HG03378 (cell line): ENCODE measurements around the gene PXMP2.
A peak's percentile ranks its signal among the peaks of the same experiment; 100 is the strongest.

Experiments
- ATAC-seq: cut with Tn5 transposase; IDR thresholded peaks from one replicate; pipeline ENCODE4 v1.9.1; 2021; ENCODE audit warnings: mild to moderate bottlenecking, moderate library complexity; ENCODE audit not compliant: unreplicated experiment

Gene PXMP2

DNA sequence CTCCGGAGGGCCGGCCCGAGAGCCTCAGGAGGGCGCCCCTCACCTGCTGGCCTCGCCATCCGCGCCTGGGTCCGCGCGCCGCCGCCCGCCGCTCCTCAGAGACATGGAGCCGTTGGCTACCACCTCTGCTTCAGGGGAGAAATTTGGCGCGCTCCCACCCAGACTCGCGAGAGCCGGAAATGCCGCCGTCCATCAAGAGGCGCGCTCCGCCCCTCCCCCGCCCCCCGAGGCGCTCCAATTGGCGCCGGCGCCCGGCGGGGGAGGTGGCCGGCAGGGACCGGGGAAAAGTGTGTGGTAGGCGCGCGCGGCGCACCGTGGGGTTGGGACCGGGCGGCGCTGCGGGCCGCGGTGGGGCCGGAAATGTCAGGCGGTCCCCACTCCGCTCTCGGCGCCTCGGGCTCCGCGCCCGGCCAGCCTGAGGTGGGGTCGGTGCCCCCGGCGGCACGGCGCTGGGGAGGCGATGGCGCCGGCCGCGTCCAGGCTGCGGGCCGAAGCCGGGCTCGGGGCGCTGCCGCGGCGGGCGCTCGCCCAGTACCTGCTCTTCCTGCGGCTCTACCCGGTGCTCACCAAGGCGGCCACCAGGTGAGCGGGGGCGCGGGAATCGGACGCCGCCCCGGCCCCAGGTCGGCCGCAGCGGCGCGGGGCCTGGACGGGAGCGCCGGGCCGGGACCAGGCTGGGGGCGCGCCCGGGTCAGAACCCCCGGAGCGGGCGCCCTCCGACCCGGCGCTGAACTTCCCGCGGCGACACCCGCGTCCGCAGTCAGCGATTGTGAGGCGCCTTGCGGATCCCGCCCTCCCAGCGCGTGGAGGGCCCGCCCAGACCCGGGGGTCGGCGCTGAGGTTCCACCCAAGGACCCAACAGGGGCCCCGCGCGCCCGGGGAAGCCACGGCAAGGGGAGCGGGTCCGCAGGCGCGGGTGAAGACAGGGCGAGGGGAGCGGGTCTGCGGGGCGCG is at the start of gene PXMP2, which contains the start of gene POLE:
Gene PXMP2 (plus strand): TSS at position 377 of the 954 bp plus-strand sequence. CDS start 84 bp downstream, at position 461.
Gene POLE (minus strand): TSS at position 132 of the 954 bp plus-strand sequence. CDS start 27 bp downstream, at position 105.
- peak; percentile 84 for ATAC-seq

DNA sequence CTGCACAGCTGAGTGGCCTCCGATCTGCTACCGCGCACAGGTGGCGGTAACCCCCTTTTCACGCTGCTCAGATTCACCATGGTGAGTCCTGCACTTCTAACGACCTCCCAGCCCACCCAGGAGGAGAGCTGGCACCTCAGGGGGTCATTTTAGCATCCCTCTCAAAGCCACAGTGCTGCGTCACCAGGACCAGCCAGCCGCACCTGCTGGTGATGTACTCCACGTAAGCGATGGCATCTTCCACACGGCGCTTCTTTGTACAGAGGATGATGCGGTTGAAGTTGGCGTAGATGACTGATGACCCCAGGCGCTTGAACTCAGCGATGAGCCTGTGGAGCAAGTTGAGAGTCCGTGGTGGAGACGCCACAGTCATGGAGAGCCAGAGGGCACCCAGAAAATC is 49.6 kb upstream of the PXMP2 start:
- ATAC-seq, result no peak

DNA sequence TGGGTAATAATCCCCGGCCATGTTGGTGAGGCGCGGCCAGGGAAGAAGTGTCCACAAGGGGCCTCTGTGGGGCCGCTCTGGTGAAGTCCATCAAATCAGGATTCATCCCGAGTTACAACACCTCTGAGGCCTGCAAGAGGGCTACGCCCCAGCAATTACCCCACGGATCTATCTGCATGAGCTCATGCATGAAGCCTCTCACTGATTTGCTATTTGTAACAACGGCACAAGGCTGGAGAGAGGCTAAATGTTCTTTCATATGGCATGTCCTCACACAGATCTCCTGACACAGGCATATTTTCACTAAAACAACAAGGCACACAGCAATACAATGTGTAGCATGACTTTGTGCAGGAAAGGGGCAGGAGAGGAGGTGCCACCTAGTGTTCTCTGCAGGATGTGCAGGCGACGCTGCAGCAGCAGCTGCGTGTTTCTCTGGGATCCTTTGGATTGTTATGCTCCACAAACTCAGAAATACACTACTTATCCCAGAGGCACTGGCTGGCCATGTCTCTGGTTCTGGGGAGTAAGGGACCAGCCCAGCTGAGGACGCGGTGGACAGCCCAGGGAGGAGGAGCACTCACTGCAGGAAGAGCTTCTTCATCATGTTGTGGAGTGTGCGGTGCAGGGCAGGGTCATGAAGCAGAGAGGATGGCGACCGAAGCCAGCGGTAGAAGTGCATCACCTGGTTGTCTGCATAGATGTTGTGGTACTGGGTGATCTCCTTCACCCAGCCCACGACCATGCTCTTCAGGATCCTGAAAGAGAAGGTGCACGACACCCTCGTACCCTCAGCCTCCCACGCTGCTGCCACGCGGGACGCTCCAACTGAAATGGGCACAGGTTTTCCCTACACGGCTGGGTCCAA is 48.6 kb upstream of the PXMP2 start:
- ATAC-seq, result no peak

DNA sequence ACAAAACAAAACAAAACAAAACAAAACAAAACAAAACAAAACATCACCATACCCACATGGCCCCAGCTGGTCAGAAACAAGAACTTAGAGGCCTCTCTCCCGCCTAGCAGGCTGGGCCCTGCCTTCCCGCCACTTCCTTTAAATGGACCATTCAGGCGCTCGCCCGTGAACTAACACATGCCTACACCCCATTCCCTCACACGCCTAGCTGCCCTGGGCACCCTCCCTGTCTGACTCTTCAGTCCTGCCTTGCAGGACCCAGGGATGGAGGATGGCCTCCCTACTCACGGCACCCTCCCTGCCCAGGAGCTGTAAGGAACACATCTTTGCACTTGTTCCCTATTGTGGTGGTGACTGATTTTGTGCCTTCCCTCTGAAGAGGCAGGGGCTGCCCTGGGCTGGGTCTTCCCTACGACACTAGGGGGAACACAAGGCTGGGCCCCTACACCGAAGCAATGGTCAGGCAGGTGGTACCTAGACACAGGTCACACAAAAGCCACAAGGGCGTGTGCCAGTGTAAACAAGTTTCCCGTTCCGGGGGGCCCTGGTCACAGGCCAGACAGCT is 47.3 kb upstream of the PXMP2 start:
- ATAC-seq, result no peak

DNA sequence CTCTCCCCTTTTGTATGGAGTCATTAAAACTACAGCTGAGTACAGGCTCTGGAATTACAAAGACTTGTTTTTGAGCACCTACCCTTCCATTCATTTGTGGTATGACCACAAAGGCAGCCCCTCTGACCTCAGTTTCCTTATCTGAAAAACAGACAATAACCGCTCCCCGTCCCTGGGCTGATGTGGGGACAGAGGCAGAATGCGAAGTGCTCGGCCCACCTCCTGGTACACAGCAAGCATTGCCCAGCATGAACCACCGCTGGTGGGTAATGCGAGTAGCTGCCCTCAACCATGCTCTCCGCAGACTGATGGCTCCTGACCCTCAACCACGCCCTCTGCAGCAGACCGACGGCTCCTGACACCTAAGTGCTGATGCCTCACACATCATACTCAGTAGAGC is 46.5 kb upstream of the PXMP2 start:
- ATAC-seq, result no peak

DNA sequence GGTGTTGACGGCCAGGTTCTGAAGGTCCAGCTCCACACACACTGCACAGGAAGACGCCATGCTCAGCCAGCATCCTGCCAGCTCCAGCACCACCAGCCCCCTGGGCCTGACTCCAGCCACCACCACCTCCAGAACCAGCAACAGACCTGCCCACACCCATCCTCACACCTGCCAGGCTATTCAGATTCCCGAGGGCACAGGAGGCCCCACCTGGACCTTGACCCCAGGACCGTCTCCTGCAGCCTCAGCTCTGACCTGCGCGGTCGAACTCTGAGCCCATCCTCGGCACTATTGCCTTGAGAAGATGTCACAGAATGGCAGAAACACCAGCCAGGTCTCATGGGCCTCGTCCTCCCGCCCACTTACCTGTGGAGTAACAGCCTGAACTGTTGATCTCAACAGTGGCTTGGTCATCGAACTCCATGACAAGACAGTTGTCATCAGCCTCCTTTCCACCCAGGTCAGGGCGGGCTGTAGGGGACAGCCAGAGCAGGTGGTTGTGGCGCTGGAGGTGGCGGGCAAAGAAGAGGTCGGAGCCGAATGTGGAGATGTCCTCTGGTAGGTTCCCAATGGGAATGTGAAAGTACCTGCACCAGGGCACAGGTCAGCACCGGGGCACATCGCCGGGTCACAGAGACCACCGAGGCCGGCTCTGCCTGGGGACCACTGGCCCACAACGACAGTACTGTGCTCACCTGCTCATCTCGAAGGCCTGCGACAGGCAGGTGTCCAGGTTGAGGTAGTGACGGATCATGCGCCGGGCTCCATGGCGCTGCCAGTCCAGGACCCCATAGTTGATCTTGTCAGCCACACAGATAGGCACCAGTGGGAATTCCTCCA is 45.4 kb upstream of the PXMP2 start:
- ATAC-seq, result no peak

DNA sequence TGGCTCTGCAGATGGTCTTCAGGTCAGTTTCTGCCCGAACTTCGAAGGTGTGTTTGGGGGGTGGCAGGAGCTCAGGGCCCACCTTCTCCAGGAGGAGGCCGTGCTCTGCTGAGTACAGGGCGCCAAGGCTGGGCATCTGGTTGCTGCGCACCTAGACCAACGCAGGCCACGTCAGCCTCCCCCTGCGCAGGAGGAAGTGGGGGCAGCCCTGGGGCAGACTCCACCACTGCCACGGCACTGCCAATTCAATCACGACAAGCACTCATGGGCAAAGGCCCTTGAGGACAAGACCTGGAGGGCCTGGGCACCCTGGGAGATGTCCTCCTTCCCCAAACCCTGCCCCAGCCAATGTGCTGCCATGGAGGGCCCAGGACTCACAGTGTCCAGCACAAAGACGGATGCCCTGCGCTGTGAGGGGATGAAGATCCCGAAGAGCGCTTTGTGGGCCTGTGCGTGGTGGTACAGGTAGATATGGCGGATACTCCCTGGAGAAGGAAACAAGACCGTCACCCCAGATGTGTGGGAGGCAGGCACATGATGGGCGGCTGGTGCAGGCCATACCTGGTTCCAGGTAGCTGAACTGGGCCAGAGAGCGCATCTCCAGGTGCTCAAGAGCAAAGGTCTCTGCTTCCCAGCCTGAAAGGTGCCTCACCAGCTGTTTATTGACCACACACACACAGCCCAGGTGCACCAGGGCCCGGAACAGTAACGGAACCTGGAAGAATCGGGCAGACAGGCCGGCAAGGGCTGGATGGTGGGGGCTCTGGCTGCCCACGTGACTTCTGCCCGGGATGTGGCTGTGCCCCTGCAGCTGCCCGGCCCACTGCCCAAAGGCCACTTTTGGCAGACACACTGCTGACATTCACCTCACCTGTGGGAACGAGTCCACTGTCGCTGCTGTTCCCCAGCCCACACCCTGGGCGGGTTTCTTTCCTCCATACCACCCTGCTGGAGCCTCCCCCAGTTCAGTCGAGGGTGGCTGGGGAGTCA is 44.2 kb upstream of the PXMP2 start:
- no peak for ATAC-seq

DNA sequence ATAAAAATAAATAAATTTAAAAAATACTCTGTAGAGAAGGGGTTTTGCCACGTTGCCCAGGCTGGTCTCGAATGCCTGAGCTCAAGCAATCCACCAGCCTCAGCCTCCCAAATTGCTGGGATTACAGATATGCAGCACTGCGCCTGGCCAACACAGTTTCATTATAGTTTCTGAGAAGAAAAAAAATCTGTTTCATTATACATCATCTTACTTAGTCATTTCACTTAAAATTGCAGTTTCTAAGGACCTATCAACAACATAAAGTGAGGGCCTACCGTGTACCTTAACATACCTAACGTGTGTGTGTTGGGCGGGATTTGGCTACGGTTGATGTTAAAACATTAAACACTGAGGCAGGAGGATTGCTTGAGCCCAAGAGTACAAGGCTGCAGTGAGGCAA is 40.5 kb upstream of the PXMP2 start:
- ATAC-seq, result no peak

DNA sequence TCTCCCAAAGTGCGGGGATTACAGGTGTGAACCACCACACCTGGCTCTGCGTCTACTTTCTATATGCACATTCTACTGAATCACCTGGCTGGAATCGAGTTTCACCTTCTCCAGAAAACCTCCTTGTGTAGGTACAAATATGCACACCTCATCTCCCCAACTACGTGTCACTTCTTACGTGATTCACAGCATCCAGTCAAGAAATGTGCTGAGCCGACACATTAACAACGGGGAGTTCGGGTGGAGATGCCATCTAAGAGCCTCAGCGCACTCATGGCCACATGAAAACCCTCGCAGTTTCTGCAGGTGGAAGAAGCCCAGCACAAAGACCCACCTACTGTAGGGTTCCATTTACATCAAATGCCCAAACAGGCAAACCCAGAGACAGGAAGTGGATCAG is 39.5 kb upstream of the PXMP2 start:
- no peak for ATAC-seq

DNA sequence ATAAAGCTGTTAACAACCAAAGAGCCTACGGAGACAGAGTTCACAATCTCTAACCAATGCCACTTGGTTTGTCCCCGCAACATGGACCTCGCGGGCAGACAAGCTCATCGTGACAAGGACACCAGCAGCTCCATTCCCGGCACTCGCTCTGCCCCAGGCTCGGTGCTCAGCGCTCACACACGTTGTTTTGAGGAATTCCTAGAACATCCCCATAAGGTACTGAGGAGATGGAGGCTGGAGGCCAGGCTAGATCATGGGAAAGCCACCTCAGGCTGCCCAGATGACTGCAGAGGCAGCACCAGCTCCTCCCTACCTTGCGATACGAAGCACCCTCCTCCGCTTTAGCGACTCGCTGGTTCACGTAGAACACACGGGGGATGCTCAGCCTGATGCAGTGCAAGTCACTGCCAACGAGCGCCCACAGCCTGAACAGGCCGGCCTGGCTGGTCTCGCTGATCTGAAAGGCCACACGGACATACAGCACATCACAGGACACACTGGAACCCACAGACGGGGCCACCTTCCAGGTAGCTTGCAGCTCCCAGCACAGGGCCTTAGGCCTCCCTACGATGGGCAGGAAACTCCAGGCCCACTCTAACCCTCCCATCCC is 38.7 kb upstream of the PXMP2 start:
- ATAC-seq, result no peak

DNA sequence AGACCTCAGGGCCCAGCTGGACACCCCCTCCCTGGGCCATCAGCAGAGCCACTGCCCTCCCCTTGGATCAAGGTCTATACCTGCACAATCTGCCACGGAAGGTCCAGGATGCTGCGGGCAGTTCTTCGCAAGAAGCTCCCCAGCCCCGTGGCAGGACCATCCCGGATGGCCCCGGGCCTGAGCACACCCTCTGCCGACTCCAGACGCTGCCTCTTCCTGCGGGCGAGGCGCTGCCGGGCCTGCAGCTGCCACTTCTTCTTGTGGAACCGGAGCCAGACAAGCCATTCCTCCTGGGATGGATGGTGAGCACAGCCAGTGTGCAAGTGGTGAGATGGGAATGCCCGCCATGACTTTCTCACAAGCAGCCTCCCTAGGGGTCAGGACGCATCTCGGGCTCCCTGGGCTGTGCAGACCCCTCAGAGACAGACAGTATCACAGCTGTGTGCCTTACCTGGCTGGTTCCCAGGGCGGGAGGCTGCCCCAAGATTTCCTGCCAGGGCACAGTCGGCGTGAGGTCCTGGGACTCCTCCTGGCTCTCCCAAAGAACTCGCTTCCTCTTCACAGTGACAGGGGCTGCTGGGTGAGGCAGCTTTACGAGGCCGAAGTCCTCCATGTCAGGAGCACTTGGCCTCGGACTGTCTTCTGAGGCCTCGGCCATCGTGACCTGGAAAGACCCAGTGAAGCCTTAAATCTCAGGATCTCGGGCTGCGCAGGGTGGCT is 38.0 kb upstream of the PXMP2 start:
- ATAC-seq, result no peak

DNA sequence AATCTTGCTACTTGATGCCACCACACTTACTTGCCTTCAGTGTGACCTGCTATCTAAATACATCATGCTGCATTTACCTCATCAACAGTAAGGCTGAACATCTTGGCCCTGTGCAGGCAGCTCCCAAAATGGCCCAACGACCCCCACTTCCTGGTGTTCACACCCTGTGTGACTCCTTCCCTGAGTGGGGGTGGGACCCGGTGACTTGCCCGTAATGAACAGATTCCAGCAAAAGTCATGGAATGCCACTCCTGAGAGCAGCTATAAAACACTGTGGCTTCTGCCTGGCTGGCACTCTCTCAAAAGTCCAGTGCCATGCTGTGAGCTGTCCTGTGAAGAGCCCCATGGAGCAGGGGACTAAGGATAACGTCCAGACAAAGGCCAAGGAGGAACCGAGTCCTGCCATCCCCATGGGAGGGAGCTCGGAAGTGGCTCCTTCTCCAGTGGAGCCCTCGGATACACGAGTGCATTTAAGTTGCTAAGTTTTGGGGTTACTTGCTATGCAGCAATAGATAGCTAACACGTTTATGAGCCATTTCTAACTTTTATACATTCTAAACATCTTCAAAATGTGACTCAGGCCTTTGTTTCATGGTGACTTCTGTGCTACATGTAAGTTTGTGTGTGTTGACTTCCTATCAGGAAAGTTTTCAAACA is 35.8 kb upstream of the PXMP2 start:
- ATAC-seq, result no peak

DNA sequence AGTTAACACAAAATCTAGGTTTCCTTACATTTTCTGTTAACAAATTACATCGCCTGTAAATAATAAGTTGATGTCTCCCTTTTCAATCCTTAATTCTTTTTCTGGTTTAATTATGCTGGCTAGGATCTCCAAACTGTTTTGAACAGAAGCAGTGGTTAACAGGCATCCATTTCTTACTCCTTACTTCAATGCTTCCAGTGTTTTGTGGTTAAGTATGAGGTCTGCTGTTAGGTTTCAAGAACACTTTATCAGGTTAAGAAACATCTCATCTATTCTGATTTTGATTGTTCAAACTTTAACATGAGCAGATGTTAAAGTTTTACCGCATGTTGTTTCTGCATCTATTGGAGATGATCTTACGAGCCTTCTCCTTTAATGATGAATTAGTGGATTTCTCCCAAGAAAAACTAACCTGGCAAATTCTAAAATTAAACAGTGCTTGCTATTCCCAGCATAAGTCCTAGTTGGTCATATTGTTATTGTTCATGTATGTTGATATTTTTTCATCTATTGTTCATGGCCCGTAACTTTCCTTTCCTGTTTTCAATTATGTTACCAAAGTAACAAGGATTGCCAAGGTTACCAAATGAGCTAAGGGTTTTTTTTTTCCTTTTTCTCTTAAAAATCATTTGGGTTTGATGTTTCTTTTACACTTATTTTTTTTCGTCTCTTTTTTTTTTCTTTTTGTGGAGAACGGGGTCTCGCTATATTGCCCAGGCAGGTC is 33.7 kb upstream of the PXMP2 start:
- ATAC-seq, result no peak

DNA sequence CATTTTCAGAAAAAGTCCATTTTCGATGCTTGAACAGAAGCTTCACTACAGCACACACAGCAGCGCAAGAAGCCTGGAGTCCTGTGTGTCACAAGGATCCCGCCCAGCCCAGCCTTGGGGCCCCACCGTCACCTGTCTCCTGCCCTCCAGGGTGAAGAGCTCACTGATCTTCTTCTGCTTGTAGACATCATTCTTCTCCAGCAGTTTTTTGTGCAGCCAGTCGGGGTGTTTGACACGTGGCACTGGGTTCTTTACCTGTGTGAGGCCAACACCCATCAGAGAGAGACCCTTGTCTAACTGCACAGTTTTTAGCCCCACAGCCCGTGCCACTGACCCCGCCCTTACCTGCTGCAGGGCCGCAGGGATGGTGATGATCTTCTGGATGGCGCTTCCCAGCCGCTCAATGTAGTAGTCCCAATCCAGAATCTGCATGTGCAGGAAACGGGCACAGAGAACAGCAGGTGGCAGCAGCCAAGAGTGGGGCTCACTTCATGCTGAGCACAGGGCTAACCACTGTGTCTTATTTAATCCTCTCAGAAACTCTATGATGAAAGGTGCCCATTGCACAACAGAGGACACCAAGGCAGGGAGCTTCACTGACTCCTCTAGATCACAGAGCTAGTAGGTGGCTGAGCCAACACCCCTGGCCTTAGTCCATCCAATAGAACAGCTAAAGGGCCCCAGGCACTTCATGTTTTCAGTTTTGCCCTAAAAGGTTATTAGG is 30.2 kb upstream of the PXMP2 start:
- no peak for ATAC-seq

DNA sequence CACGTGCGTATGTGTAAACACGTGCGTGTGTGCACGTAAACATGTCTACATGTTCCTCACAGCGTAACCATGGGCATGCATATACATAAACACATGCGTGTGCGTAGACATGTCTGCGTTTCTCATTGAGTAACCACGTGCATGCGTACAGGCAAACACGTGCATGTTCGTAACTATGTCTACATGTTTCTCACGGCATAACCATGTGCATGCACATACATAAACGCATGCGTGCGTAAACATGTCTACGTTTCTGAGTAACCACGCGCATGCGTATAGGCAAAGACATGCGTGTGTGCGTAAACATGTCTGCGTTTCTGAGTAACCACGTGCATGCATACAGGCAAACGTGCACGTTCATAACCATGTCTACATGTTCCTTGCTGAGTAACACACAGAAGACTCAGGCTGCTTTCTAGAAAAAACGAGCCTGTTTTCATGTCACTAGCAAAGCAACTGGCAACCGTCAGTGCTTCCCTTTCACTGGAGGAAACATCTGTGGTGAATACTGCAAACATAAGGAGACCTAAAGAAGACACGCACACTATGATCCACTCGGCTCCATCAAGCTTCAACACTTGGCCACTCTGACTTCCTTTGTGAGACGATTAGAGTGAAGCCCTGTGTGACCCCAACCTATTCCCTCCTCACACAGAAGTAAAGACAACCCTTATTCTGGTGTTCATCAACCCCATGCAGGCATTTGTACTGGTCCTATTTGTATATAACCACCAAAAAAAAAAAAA is 29.1 kb upstream of the PXMP2 start:
- no peak for ATAC-seq

DNA sequence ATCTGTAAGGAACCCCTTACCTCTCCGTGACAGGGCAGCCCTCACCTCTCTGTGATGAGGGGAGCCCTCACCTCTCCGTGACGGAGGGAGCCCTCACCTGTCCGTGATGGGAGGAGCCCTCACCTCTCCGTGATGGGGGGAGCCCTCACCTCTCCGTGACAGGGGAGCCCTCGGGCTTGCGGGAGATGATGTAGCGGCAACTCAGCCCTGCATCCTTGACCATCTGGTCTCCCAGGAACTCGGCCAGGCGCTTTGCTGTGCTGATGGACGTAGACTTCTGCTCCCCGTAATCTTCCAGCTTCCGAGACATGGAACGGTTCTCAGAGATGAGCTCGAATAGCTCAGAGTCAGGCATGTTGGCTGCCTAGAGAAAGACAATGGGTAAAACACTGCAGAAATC is 28.2 kb upstream of the PXMP2 start:
- no peak for ATAC-seq
